SK-N-MC (cell line): ENCODE data around the gene ARHGEF17.

ENCODE experiments used
- EZH2 ChIP-seq: fragments of 200-600 bp; sonication (generic); IDR thresholded peaks from one replicate; pipeline ENCODE4 v1.6.1; 2017; ENCODE audit warnings: antibody characterized with exemption
- POLR2AphosphoS5 ChIP-seq: IDR thresholded peaks from 2 replicates; pipeline ENCODE4 v1.6.1; 2012; ENCODE audit warnings: mild to moderate bottlenecking, low read depth, low read length, borderline replicate concordance

GRCh38 chr11:73265853-73266645 is 42.0 kb upstream of the ARHGEF17 start:
- TF ChIP-seq POLR2AphosphoS5 (no peak), EZH2 (no peak)
